GM12878 (cell line): ENCODE measurements around the gene YES1.

ENCODE experiments used
- CHD1 ChIP-seq: IDR thresholded peaks from 2 replicates; pipeline ENCODE4 v1.6.1; 2012; ENCODE audit warnings: low read depth, low read length, improper control_type of control experiment
- CHD2 ChIP-seq: IDR thresholded peaks from 2 replicates; pipeline ENCODE4 v1.6.1; 2011; ENCODE audit warnings: low read depth, low read length, improper control_type of control experiment, borderline replicate concordance
- PAX5 ChIP-seq: IDR thresholded peaks from 2 replicates; pipeline ENCODE4 v1.6.1; 2011; ENCODE audit warnings: low read depth, low read length, borderline replicate concordance
- POLR2A ChIP-seq: IDR thresholded peaks from 2 replicates; pipeline ENCODE4 v1.6.1; 2011; ENCODE audit warnings: low read depth, mild to moderate bottlenecking, low read length
- POLR2AphosphoS5 ChIP-seq: IDR thresholded peaks from 2 replicates; pipeline ENCODE4 v1.6.1; 2011; ENCODE audit warnings: mild to moderate bottlenecking, low read length, inconsistent platforms
- RELA ChIP-seq: fragments of 450-650 bp; IDR thresholded peaks from 2 replicates; pipeline ENCODE4 v1.8.0; 2014; ENCODE audit warnings: borderline replicate concordance; ENCODE audit not compliant: partially characterized antibody
- RFX5 ChIP-seq: IDR thresholded peaks from 2 replicates; pipeline ENCODE4 v1.6.1; 2011; ENCODE audit warnings: low read depth, low read length, improper control_type of control experiment
- SMC3 ChIP-seq: IDR thresholded peaks from 2 replicates; pipeline ENCODE4 v1.6.1; 2011; ENCODE audit warnings: low read length, improper control_type of control experiment, borderline replicate concordance
- TAF1 ChIP-seq: IDR thresholded peaks from 2 replicates; pipeline ENCODE4 v1.6.1; 2011; ENCODE audit warnings: mild to moderate bottlenecking, low read depth, low read length, borderline replicate concordance
- ZBTB33 ChIP-seq: fragments of 450-650 bp; IDR thresholded peaks from 2 replicates; pipeline ENCODE4 v1.6.1; 2017; ENCODE audit warnings: mild to moderate bottlenecking
- TF ChIP-seq, protein P1 (sequence below): IDR thresholded peaks from 2 replicates; pipeline ENCODE4 v1.6.1; 2012; ENCODE audit warnings: mild to moderate bottlenecking, low read depth, low read length
- TF ChIP-seq, protein P2 (sequence below), 3 experiments: IDR thresholded peaks in 2 of 3; conservative IDR thresholded peaks in 1 of 3; 2 replicates each; pipeline ENCODE4 v1.5.1; 2011; ENCODE audit warnings: low read depth in 3 of 3, low read length in 3 of 3, mild to moderate bottlenecking in 3 of 3, control low read depth in 2 of 3, moderate library complexity in 2 of 3, inconsistent platforms in 1 of 3, mixed read lengths in 1 of 3; ENCODE audit not compliant: control insufficient read depth in 2 of 3, insufficient read depth in 1 of 3; ENCODE audit errors: extremely low read depth in 1 of 3
- TF ChIP-seq, protein P3 (sequence below): IDR thresholded peaks from 2 replicates; pipeline ENCODE4 v1.6.1; 2011; ENCODE audit warnings: low read depth, low read length, improper control_type of control experiment, borderline replicate concordance

- TF ChIP-seq, protein P1, sequence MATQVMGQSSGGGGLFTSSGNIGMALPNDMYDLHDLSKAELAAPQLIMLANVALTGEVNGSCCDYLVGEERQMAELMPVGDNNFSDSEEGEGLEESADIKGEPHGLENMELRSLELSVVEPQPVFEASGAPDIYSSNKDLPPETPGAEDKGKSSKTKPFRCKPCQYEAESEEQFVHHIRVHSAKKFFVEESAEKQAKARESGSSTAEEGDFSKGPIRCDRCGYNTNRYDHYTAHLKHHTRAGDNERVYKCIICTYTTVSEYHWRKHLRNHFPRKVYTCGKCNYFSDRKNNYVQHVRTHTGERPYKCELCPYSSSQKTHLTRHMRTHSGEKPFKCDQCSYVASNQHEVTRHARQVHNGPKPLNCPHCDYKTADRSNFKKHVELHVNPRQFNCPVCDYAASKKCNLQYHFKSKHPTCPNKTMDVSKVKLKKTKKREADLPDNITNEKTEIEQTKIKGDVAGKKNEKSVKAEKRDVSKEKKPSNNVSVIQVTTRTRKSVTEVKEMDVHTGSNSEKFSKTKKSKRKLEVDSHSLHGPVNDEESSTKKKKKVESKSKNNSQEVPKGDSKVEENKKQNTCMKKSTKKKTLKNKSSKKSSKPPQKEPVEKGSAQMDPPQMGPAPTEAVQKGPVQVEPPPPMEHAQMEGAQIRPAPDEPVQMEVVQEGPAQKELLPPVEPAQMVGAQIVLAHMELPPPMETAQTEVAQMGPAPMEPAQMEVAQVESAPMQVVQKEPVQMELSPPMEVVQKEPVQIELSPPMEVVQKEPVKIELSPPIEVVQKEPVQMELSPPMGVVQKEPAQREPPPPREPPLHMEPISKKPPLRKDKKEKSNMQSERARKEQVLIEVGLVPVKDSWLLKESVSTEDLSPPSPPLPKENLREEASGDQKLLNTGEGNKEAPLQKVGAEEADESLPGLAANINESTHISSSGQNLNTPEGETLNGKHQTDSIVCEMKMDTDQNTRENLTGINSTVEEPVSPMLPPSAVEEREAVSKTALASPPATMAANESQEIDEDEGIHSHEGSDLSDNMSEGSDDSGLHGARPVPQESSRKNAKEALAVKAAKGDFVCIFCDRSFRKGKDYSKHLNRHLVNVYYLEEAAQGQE, result no peak
- TF ChIP-seq CHD2, result no peak
- no peak for TF ChIP-seq RFX5
- TF ChIP-seq, protein P2, sequence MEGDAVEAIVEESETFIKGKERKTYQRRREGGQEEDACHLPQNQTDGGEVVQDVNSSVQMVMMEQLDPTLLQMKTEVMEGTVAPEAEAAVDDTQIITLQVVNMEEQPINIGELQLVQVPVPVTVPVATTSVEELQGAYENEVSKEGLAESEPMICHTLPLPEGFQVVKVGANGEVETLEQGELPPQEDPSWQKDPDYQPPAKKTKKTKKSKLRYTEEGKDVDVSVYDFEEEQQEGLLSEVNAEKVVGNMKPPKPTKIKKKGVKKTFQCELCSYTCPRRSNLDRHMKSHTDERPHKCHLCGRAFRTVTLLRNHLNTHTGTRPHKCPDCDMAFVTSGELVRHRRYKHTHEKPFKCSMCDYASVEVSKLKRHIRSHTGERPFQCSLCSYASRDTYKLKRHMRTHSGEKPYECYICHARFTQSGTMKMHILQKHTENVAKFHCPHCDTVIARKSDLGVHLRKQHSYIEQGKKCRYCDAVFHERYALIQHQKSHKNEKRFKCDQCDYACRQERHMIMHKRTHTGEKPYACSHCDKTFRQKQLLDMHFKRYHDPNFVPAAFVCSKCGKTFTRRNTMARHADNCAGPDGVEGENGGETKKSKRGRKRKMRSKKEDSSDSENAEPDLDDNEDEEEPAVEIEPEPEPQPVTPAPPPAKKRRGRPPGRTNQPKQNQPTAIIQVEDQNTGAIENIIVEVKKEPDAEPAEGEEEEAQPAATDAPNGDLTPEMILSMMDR (IDR thresholded peaks at IDR 0.05 in 2 of 3, conservative IDR thresholded peaks at IDR 0.05 in 1 of 3; ENCODE audit: control insufficient read depth in 2 of 3, extremely low read depth in 1 of 3, insufficient read depth in 1 of 3, low read depth in 3 of 3, low read length in 3 of 3), result no peak
- TF ChIP-seq POLR2AphosphoS5, result no peak
- TF ChIP-seq ZBTB33, result no peak
- no peak for TF ChIP-seq SMC3
- TF ChIP-seq PAX5, result no peak
- no peak for TF ChIP-seq TAF1
- TF ChIP-seq POLR2A, result no peak
- TF ChIP-seq, protein P3, sequence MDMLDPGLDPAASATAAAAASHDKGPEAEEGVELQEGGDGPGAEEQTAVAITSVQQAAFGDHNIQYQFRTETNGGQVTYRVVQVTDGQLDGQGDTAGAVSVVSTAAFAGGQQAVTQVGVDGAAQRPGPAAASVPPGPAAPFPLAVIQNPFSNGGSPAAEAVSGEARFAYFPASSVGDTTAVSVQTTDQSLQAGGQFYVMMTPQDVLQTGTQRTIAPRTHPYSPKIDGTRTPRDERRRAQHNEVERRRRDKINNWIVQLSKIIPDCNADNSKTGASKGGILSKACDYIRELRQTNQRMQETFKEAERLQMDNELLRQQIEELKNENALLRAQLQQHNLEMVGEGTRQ, result no peak
- TF ChIP-seq CHD1, result no peak
- TF ChIP-seq RELA, result no peak
These were observed 27.4 kb downstream of the YES1 start for GRCh38 chr18:784470-785172.
